ENCODE results near the gene TEX11.
"Not testable (repeated sequence)": the region's sequence is repeated elsewhere in the genome, so short reads cannot be mapped to it uniquely, and the experiment has no call there.

The TEX11 gene

DNA sequence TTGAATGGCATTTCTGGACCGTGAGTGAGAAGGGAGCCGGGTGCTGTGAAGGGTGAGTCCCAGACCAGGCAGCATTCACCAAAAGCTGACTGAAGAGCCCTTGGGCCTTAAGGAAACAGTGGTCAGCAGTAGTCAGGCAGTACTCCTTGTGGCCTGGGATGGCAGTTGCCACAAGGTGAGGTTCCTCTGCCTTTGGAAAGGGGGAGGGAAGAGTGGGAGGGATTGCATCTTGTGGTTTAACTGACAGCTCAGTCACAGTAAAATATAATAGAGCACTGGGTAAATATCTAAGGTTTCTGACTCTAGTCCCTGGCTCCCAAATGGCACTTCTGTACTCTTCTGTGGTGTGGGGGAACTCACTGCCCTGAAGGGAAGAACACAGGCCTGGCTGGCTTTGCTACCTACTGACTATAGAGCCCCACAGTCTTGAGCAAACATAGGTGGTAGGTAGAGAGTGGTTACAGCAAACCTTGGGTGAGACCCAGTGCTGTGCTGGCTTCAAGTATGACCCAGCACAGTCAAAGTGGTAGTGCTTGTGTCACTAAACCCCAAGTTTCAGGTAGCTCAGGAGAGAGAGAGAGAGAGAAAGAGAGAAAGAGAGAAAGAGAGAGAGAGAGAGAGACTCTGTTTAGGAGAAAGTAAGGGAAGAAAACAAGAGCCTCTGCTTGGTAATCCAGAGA lies 154.2 kb downstream of the TEX11 start:
- DNase-seq: no peak

DNA sequence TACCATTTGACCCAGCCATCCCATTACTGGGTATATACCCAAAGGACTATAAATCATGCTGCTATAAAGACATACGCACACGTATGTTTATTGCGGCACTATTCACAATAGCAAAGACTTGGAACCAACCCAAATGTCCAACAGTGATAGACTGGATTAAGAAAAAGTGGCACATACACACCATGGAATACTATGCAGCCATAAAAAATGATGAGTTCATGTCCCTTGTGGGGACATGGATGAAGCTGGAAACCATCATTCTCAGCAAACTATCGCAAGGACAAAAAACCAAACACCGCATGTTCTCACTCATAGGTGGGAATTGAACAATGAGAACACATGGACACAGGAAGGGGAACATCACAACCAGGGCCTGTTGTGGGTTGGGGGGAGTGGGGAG lies 174.7 kb downstream of the TEX11 start:
- DNase-seq: not testable (repeated sequence)

DNA sequence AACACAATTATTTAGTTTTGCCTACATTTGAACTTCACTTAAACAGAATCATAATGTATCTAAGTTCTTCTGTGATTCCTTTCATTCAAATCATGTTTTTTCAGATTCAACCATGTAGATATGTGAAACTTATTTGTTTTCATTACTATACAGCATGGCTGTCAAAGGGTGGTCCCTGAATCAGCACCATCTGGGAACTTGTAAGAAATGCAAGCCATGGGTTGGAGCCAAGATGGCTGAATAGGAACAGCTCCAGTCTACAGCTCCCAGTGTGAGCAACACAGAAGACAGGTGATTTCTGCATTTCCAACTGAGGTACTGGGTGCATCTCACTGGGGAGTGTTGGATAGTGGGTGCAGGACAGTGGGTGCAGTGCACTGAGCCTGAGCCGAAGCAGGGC lies 180.6 kb downstream of the TEX11 start:
- not testable (repeated sequence) for DNase-seq

DNA sequence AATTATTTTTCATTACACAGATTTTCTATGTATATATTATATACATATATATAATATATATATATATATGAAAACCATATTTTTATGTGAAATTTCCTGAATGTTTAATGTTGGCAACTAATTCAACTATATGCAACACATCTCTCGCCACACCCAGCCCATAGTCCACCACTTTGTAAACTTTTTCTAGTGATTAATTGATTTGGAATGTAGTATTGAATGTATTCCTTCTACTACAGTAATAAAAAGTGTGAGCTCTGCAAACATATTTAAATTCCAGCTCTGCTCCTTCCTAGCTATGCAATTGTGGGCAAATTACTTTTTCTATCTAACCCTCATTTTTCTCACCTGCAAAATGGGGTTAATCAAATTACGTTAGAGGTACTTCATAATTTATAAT lies 187.8 kb downstream of the TEX11 start:
- no peak for DNase-seq

DNA sequence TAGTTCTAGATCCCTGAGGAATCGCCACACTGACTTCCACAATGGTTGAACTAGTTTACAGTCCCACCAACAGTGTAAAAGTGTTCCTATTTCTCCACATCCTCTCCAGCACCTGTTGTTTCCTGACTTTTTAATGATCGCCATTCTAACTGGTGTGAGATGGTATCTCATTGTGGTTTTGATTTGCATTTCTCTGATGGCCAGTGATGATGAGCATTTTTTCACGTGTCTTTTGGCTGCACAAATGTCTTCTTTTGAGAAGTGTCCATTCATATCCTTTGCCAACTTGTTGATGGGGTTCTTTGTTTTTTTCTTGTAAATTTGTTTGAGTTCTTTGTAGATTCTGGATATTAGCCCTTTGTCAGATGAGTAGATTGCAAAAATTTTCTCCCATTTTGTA lies 197.2 kb downstream of the TEX11 start:
- DNase-seq: not testable (repeated sequence)

DNA sequence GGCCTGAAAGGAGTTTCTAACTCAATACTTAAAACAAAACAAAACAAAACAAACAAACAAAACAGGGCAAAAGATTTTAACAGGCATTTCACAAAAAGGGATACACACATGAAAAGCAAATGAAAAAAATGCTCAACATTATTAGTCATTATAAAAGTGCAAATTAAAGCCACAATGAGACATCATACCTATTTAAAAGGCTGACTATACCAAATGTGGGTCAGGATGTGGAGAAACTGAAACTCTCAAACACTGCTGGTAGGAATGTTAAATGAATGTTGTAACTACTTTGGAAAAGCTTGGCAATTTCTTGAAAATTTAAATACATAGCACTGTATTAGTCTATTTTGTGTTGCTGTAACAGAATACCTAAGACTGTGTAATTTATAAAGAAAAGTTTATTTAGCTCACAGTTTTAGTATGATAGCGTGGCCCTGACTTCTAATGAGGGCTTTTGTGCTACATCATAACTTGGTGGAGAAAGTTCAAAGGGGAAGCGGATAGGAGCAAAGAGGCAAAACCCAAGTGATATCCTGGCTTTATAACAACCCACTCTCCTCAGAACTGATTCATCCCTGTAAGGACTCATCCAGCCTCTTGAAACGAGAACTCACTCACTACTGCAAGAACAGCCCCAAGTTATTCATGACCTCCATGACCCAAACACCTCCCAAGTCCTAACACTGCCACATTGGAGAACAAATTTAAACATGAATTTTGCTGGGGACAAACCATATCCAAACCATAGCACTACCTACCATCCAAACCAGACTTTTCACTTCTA lies 214.0 kb downstream of the TEX11 start:
- DNase-seq: no peak

DNA sequence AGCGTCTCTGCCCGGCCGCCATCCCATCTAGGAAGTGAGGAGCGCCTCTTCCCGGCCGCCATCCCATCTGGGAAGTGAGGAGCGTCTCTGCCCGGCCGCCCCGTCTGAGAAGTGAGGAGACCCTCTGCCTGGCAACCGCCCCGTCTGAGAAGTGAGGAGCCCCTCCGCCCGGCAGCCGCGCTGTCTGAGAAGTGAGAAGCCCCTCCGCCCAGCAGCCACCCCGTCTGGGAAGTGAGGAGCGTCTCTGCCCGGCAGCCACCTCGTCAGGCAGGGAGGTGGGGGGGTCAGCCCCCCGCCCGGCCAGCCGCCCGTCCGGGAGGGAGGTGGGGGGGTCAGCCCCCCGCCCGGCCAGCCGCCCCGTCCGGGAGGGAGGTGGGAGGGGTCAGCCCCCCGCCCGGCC lies 229.1 kb downstream of the TEX11 start:
- not testable (repeated sequence) for DNase-seq

DNA sequence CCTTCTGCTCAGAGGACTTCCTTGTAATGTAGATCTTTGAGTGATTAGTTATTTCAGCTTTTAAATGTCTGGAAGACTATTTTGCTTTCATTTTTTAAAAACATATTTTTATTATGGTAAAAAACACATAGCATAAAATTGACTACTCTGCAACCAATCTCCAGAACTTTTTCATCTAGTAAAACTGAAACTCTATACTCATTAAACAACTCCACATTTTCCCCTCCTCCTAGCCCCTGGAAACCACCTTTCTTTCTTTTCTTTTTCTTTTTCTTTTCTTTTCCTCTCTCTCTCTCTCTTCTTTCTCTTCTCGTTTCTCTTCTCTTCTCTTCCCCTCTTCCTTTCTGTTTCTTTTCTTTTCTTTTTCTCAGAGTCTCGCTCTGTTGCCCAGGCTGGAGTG lies 233.2 kb downstream of the TEX11 start:
- no peak for DNase-seq

DNA sequence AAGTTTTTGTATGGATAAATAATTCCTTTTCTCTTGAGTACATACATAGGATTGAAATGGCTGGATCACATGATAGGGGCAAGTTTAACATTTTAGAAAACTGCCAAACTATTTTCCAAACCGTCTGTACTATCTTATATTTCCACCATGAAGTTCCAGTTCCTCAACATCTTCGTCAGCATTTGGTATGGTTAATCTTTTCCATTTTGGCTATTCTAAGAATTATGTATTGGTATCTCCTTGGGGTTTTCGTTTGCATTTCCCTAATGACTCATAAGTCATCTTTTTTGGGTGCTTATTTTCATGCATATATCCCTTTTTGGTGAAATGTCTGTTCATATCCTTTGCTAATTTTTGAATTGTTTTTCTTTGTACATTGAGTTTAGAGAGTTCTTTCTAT lies 236.2 kb downstream of the TEX11 start:
- DNase-seq: no peak

DNA sequence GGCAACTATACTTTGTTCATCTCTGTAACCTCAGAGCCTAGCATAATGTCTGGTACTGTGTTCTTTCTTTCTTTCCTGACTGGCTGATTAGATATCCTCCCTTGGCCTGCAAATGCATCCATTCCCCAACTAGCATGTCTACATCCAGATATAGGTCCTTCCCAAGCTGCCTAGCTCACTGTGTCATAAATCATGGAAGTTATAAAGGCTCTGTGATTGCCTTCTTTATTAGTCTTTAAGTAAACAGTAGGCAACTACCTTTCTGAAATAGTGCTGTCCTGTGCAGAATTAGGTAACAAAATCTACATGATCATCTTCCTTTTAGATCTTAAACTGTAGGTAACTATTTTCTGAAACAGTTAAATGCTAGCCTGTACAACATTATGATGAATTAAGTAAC lies 239.4 kb downstream of the TEX11 start:
- DNase-seq: no peak

DNA sequence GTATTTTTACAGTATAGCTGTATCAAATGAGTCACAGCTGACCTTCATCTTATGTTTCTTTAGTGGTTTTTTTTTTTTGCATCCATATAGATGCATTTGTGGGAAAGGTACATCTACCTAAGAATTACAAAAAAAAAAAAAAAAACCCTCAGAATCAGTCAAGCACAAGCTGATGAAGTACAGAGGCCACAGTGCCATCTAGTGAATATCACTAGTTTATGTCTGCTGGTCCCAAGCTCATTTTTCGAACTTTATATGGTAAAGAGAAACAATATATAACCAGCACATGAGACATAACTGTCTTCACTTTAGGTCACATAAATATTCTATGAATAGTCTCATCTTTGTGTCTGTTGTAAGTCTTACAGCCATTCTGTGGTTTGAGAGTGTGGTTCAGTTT lies 243.8 kb downstream of the TEX11 start:
- DNase-seq: no peak

DNA sequence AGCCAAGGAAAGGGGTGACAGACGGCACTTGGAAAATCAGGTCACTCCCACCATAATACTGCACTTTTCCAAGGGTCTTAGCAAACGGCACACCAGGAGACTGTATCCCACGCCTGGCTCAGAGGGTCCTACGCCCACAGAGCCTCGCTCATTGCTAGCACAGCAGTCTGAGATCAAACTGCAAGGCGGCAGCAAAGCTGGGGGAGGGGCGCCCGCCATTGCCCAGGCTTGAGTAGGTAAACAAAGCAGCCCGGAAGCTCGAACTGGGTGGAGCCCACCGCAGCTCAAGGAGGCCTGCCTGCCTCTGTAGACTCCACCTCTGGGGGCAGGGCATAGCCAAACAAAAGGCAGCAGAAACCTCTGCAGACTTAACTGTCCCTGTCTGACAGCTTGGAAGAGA lies 247.4 kb downstream of the TEX11 start:
- DNase-seq: not testable (repeated sequence)

DNA sequence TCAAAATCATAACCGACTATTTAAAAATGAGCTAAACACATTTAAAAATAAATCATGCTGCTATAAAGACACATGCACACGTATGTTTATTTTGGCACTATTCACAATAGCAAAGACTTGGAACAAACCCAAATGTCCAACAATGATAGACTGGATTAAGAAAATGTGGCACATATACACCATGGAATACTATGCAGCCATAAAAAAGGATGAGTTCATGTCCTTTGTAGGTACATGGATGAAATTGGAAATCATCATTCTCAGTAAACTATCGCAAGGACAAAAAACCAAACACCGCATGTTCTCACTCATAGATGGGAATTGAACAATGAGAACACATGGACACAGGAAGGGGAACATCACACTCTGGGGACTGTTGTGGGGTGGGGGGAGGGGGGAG lies 251.0 kb downstream of the TEX11 start:
- not testable (repeated sequence) for DNase-seq

DNA sequence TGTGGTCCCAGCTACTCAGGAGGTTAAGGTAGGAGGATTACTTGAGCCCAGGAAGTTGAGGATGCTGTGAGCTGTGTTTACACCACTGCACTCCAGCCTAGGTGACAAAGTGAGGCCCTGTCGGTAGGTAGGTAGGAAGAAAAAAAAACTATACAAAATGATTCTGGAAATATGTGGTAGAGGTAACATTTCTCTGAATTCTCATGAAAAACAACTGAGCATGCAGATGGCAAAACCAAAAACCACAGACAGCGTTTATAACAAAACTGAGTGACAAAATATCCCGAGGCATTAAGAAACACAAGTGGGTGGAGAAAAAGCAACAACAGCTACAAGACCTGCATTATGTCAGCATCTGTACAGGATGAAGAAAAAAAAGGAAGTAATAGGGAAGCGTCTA lies 252.2 kb downstream of the TEX11 start:
- DNase-seq: no peak

DNA sequence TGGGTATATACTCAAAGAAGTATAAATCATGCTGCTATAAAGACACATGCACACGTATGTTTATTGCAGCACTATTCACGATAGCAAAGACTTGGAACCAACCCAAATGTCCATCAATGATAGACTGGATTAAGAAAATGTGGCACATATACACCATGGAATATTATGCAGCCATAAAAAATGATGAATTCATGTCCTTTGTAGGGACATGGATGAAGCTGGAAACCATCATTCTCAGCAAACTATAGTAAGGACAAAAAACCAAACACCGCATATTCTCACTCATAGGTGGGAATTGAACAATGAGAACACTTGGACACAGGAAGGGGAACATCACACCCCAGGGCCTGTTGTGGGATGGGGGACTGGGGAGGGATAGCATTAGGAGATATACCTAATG lies 260.6 kb downstream of the TEX11 start:
- DNase-seq: not testable (repeated sequence)

DNA sequence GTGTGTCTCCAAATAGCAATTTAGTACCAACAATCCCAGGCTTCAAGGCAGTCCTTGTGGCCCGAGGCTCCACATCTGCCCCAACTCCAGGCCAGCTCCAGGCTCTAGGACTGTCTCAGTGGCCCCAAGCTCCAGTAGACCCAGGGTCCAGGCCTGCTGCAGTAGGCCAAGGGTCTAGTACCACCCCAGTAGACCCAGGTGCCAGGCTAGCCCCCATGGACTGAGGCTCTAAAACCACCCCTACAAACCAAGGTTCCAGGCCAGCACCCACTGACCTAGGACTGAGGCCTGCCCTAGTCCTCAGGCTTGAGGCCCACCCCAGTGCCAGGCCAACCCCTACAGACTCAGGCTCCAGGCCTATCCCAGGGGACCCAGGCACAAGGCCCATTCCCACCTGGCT lies 272.3 kb downstream of the TEX11 start:
- no peak for DNase-seq

DNA sequence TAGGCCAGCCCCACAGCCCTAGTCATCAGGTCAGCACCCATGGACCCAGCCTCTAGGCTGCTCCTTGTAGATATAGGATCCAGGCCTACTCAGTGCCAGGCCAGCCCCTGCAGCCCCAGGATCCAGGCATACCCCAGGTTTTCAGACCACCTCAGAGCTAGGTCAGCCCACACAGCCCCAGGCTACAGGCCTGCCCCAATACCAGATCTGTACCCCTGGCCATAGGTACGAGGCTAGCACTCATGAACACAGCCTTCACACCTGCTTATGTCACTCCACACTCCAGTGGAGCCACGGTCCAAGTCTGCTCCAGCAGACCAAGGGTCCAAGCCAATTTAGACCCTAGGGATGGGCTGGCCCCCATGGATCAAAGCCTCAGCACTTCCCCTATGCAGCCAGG lies 272.8 kb downstream of the TEX11 start:
- no peak for DNase-seq

DNA sequence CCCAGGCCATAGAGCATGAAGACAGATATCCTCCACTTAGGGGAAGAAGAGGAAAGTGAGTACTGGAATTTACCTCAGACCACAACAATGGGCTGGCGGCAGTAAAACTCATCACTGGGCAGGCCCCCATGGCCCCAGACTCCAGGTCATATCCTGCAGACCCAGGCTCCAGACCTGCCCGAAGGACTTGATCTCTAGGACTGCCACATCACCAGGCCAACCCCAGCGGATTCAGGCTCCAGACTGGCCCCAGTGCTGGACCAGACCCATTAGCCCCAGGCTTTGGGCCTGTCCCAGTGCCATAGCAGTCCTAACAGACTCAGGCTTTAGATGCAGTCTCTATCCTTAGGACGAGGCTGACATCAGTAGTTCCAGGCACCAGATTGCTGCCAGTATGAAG lies 273.3 kb downstream of the TEX11 start:
- no peak for DNase-seq

DNA sequence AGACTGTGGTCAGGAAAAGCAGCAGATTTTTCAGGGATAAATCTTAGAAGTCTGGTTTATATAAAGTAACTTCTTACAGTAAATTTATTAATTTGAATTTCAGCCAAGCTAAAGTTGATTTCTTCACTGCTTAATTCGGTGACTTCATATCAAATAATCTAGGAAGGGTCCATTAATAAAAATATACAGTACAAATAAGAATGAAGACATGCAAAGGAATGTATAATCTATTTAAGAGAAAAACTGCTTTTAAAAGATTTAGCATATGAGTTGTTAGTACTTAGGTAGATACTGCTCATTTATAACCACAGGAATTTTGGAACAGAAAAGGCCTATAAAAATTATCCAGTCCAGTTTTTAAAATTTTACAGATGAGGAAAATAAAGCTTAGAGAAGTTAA lies 286.8 kb downstream of the TEX11 start:
- no peak for DNase-seq

DNA sequence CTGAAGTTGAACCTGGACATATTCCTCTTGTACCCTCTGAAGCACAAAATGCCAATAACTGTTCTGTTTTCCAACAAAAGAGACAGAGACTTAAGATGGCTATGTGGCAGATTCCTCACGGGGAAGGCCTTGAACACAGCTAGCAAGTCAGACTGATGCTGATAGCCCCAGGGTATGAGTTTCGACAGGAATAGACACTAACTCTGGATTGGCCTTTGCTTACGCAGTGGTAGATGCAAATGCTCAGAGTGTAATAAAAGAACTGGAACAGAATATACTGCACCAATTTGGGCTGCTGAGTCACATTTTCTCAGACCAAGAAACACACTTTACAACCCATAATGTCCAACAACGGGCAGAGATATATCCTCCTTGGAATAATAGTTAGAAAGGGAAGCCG lies 290.0 kb downstream of the TEX11 start:
- DNase-seq: no peak

DNA sequence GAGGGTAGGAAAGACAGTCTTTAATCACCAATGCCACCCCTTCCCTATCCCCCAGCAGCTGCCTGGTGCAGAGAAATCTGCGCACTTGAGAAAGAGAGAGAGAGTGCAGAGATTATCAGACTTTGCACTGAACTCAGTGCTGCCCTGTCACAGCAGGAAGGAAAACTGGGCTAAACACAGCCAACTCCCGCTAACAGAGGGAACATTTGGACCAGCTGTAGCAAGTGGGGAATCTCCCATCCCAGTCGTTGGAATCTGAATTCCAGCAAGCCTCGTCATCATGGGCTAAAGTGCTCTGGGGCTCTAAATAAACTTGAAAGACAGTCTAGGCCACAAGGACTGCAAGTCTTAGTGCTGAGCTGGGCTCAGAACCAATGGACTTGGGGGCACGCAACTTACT lies 295.2 kb downstream of the TEX11 start:
- no peak for DNase-seq

DNA sequence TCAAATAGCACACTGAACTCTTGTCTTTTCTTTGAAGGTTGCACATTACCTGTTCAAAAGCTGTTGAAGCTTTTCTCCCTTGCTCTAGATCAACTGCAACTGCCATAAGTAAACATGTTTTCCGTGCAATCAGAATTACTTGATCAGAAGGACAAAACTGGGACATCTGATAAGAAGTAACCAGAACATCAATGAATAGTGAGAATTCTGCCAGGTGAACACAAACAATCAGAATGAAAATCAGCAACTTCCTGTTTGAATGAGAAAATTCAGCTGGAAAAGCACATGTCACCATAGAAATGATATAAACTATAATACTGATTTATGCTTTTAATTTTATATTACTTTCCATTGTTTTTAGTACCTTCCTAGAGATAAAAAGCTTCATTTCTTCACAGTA lies 303.2 kb downstream of the TEX11 start:
- DNase-seq: no peak

DNA sequence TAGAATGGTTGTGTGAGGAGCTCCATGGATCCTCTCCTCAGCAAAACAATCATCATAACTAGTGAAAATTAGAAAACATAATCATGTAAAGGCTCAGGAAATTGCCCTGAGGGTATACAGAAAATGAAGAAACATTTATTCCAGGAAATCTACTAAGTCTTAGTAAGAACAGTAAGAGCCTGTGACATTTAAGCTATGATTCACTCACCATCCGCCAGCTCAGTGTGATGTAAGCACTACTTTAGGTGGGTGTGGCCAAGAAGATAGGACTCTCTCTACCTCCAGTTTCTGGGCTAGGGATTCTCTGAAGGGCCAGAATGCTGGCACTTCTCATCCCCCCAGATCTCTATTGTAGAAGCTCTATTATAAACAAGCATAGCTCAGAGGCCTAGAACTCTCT lies 316.4 kb downstream of the TEX11 start:
- DNase-seq: no peak

DNA sequence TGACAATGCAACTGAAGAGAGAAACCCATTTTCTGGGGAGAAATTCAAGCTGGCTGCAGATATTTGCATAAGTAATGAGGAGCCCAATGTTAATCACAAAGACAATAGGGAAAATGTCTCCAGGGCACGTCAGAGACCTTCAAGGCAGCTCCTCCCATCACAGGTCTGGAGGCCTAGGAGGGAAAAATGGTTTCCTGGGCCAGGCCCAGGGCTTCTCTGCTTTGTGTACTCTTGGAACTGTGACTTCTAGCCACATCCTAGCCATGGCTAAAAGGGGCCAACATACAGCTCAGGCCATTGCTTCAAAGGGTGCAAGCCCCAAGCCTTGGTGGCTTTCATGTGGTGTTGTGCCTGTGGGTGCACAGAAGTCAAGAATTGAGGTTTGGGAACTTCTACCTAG lies 321.4 kb downstream of the TEX11 start:
- DNase-seq: not testable (repeated sequence)

DNA sequence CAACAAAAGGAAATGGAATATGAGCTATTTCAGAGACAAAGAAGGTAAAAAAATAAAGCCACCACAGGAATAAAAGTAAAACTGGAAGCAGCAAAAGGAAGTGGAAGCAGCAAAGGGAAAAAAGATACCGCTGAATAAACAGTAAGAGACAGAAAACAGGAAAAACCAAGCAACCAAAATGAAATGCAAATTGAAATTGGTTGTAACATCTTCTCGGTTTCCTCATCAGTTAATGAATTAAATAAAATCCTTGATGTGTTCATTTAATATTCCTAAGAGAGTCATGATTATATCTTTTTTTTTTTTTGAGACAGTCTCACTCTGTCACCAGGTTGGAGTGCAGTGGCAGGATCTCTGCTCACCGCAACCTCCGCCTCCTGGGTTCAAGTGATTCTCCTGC lies 331.1 kb downstream of the TEX11 start:
- DNase-seq: no peak
